ENCODE results near the gene PRLHR. TPM values are rescaled to one million over a fixed set of nuclear protein-coding genes. Genes with fewer than 3 reads are reported as not detected.

Gene PRLHR
- total and polyA plus RNA-seq, 7 experiments from 2014 or later: not detected

Other genes starting within 250 kb of the PRLHR start
- 10 to 100 TPM; 28.0 to 66.6 (median 34.3) TPM for gene CACUL1, start 159.3 kb upstream of the PRLHR start, total RNA-seq
- gene CACUL1, start 159.3 kb upstream of the PRLHR start, polyA plus RNA-seq: 10 to 100 TPM; 20.0 to 24.1 TPM